ENCODE results near the gene TBCE.
A peak's percentile ranks its signal among the peaks of the same experiment; 100 is the strongest.

- TF ChIP-seq, protein P1, sequence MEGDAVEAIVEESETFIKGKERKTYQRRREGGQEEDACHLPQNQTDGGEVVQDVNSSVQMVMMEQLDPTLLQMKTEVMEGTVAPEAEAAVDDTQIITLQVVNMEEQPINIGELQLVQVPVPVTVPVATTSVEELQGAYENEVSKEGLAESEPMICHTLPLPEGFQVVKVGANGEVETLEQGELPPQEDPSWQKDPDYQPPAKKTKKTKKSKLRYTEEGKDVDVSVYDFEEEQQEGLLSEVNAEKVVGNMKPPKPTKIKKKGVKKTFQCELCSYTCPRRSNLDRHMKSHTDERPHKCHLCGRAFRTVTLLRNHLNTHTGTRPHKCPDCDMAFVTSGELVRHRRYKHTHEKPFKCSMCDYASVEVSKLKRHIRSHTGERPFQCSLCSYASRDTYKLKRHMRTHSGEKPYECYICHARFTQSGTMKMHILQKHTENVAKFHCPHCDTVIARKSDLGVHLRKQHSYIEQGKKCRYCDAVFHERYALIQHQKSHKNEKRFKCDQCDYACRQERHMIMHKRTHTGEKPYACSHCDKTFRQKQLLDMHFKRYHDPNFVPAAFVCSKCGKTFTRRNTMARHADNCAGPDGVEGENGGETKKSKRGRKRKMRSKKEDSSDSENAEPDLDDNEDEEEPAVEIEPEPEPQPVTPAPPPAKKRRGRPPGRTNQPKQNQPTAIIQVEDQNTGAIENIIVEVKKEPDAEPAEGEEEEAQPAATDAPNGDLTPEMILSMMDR (IDR thresholded peaks at IDR 0.05): peak; percentile 66 to 84 (median 78)
- TF ChIP-seq POLR2A (IDR thresholded peaks at IDR 0.05) (no peak), EP300 (IDR thresholded peaks at IDR 0.05) (no peak), POLR2AphosphoS5 (IDR thresholded peaks at IDR 0.05) (no peak)
Measured at GRCh38 chr1:235417086-235417697, 50.0 kb downstream of the TBCE start.

All from upper lobe of left lung (tissue), 4 donors.